Measurements from ENCODE around the gene CAPS.

Gene CAPS

GRCh38 chr19:5932609-5933262, 18.7 kb downstream of the CAPS start:
- in situ Hi-C loops (cut with MboI; ENCODE audit: low sequenced_read_pairs) = no loop called here

- in situ Hi-C loops (cut with MboI; ENCODE audit: low sequenced_read_pairs) = no loop called here
These were observed 19.5 kb downstream of the CAPS start for GRCh38 chr19:5933391-5934068.

- in situ Hi-C loops (cut with MboI; ENCODE audit: low sequenced_read_pairs) = no loop called here
These were observed 20.0 kb downstream of the CAPS start for GRCh38 chr19:5934069-5934401.

GRCh38 chr19:5934774-5935472, 20.9 kb downstream of the CAPS start:
- in situ Hi-C loops (cut with MboI; ENCODE audit: low sequenced_read_pairs) = no loop called here

GRCh38 chr19:5935473-5936291, 21.6 kb downstream of the CAPS start:
- in situ Hi-C loops (cut with MboI; ENCODE audit: low sequenced_read_pairs) = no loop called here

- in situ Hi-C loops (cut with MboI; ENCODE audit: low sequenced_read_pairs) = no loop called here
These were observed 22.2 kb downstream of the CAPS start for GRCh38 chr19:5936292-5936592.

- in situ Hi-C loops (cut with MboI; ENCODE audit: low sequenced_read_pairs) = no loop called here
These were observed 23.5 kb downstream of the CAPS start for GRCh38 chr19:5937550-5937949.

GRCh38 chr19:5940260-5941208, 26.5 kb downstream of the CAPS start:
- in situ Hi-C loops (cut with MboI; ENCODE audit: low sequenced_read_pairs) = no loop called here

- in situ Hi-C loops (cut with MboI; ENCODE audit: low sequenced_read_pairs) = no loop called here
These were observed 27.6 kb downstream of the CAPS start for GRCh38 chr19:5941673-5942072.

- in situ Hi-C loops (cut with MboI; ENCODE audit: low sequenced_read_pairs) = no loop called here
These were observed 29.0 kb downstream of the CAPS start for GRCh38 chr19:5943045-5943444.

GRCh38 chr19:5943623-5944022, 29.6 kb downstream of the CAPS start:
- in situ Hi-C loops (cut with MboI; ENCODE audit: low sequenced_read_pairs) = no loop called here

- in situ Hi-C loops (cut with MboI; ENCODE audit: low sequenced_read_pairs) = no loop called here
These were observed 33.4 kb downstream of the CAPS start for GRCh38 chr19:5947435-5947834.

- in situ Hi-C loops (cut with MboI; ENCODE audit: low sequenced_read_pairs) = no loop called here
These were observed 34.9 kb downstream of the CAPS start for GRCh38 chr19:5948752-5949564.

GRCh38 chr19:5949792-5950305, 35.8 kb downstream of the CAPS start:
- in situ Hi-C loops (cut with MboI; ENCODE audit: low sequenced_read_pairs) = no loop called here

- in situ Hi-C loops (cut with MboI; ENCODE audit: low sequenced_read_pairs) = no loop called here
These were observed 36.7 kb downstream of the CAPS start for GRCh38 chr19:5950741-5951140.

- in situ Hi-C loops (cut with MboI; ENCODE audit: low sequenced_read_pairs) = no loop called here
These were observed 37.3 kb downstream of the CAPS start for GRCh38 chr19:5951338-5951861.

GRCh38 chr19:5952193-5953029, 38.4 kb downstream of the CAPS start:
- in situ Hi-C loops (cut with MboI; ENCODE audit: low sequenced_read_pairs) = no loop called here

GRCh38 chr19:5953030-5953589, 39.1 kb downstream of the CAPS start:
- in situ Hi-C loops (cut with MboI; ENCODE audit: low sequenced_read_pairs) = no loop called here
